Vagina (tissue), 2 donors: ENCODE measurements around the gene NPTX2.

Experiments used
- CTCF ChIP-seq, 3 experiments: fragments of 450-650 bp in 2 of 3; fragments of 200-600 bp in 1 of 3; sonication (generic) in 1 of 3; IDR thresholded peaks; one replicate each; pipeline ENCODE4 v1.5.1; 2017 to 2019; ENCODE audit warnings: antibody characterized with exemption in 3 of 3, mild to moderate bottlenecking in 2 of 3, moderate library complexity in 2 of 3
- POLR2A ChIP-seq, 2 donors: fragments of 450-650 bp; IDR thresholded peaks; one replicate each; pipeline ENCODE4 v1.6.1; 2017; ENCODE audit warnings: antibody characterized with exemption in 2 of 2, mild to moderate bottlenecking in 2 of 2, moderate library complexity in 2 of 2
- POLR2AphosphoS5 ChIP-seq, 2 donors: sonication (generic); formaldehyde crosslinking; IDR thresholded peaks; one replicate each; pipeline ENCODE4 v1.9.0; 2017; ENCODE audit warnings: antibody characterized with exemption in 2 of 2, mild to moderate bottlenecking in 2 of 2, low read depth in 1 of 2; ENCODE audit not compliant: insufficient read depth in 1 of 2

GRCh38 chr7:98567991-98568390, 49.1 kb upstream of the NPTX2 start:
- TF ChIP-seq CTCF (IDR thresholded peaks at IDR 0.05) = no peak
- no peak for TF ChIP-seq POLR2A (IDR thresholded peaks at IDR 0.05)
- no peak for TF ChIP-seq POLR2AphosphoS5 (IDR thresholded peaks at IDR 0.05; ENCODE audit: insufficient read depth in 1 of 2, low read depth in 1 of 2)
